ENCODE measurements around the gene KIF9.

Gene KIF9

GRCh38 chr3:47283591-47284364, 1.2 kb upstream of the KIF9 start:
- Histone ChIP-seq H3K4me1 (ENCODE audit: low read length) (peaks cover 26% of the 10 kb centered on the region), H3K27ac (ENCODE audit: low read length) (peak overlapping the region; percentile 87), H2AFZ (ENCODE audit: low read depth, low read length) (peak overlapping the region; percentile 89; the same call in 1 of the 2 replicates), H4K20me1 (ENCODE audit: insufficient read depth, low read length) (no peaks in the 10 kb centered on the region; the same call in 1 of the 2 replicates), H3K79me2 (ENCODE audit: low read length) (peaks cover 58% of the 10 kb centered on the region), H3K27me3 (ENCODE audit: low read depth, low read length) (no peaks in the 10 kb centered on the region), H3K4me2 (ENCODE audit: low read length) (peak overlapping the region; percentile 80), H3K36me3 (replicated peaks; ENCODE audit: low read depth, low read length) (no peaks in the 10 kb centered on the region), H3K9ac (ENCODE audit: low read length) (peak overlapping the region; percentile 87), H3K9me3 (ENCODE audit: insufficient read depth, low read length) (no peaks in the 10 kb centered on the region), H3K4me3 (ENCODE audit: low read length) (peak overlapping the region; percentile 89)
- TF ChIP-seq EZH2phosphoT487 (IDR thresholded peaks at IDR 0.05; ENCODE audit: low read depth): no peak

GRCh38 chr3:47283193-47283537, 566 bp upstream of the KIF9 start:
- peak overlapping the region; percentile 80 for H3K4me2 ChIP-seq (ENCODE audit: low read length)
- no peaks in the 10 kb centered on the region for H3K36me3 ChIP-seq (replicated peaks; ENCODE audit: low read depth, low read length)
- peaks cover 55% of the 10 kb centered on the region for H3K79me2 ChIP-seq (ENCODE audit: low read length)
- H2AFZ ChIP-seq (ENCODE audit: low read depth, low read length): peak overlapping the region; percentile 89
- H4K20me1 ChIP-seq (ENCODE audit: insufficient read depth, low read length): no peaks in the 10 kb centered on the region; the same call in 1 of the 2 replicates
- H3K9ac ChIP-seq (ENCODE audit: low read length): peak overlapping the region; percentile 87
- peak overlapping the region; percentile 87 for H3K27ac ChIP-seq (ENCODE audit: low read length)
- H3K27me3 ChIP-seq (ENCODE audit: low read depth, low read length): no peaks in the 10 kb centered on the region
- H3K4me3 ChIP-seq (ENCODE audit: low read length): peak overlapping the region; percentile 89
- no peak for TF ChIP-seq EZH2phosphoT487 (IDR thresholded peaks at IDR 0.05; ENCODE audit: low read depth)
- no peak for TF ChIP-seq CTCF (IDR thresholded peaks at IDR 0.05; ENCODE audit: low read depth, low read length)
- H3K4me1 ChIP-seq (ENCODE audit: low read length): peaks cover 26% of the 10 kb centered on the region
- H3K9me3 ChIP-seq (ENCODE audit: insufficient read depth, low read length): no peaks in the 10 kb centered on the region

GRCh38 chr3:47280519-47280918, 2.1 kb downstream of the KIF9 start:
- TF ChIP-seq EZH2phosphoT487 (IDR thresholded peaks at IDR 0.05; ENCODE audit: low read depth) (no peak), CTCF (IDR thresholded peaks at IDR 0.05; ENCODE audit: low read depth, low read length) (no peak)
- no peaks in the 10 kb centered on the region for H3K9me3 ChIP-seq (ENCODE audit: insufficient read depth, low read length)

GRCh38 chr3:47276558-47276957, 6.0 kb downstream of the KIF9 start:
- Histone ChIP-seq H3K4me2 (ENCODE audit: low read length) (no peak overlapping the region), H2AFZ (ENCODE audit: low read depth, low read length) (no peak overlapping the region), H3K27me3 (ENCODE audit: low read depth, low read length) (no peaks in the 10 kb centered on the region), H3K4me1 (ENCODE audit: low read length) (peaks cover 9% of the 10 kb centered on the region; the same call in 1 of the 2 replicates), H3K4me3 (ENCODE audit: low read length) (no peak overlapping the region), H3K9ac (ENCODE audit: low read length) (no peak overlapping the region), H3K36me3 (replicated peaks; ENCODE audit: low read depth, low read length) (no peaks in the 10 kb centered on the region), H3K27ac (ENCODE audit: low read length) (no peak overlapping the region), H4K20me1 (ENCODE audit: insufficient read depth, low read length) (no peaks in the 10 kb centered on the region; the same call in 1 of the 2 replicates), H3K9me3 (ENCODE audit: insufficient read depth, low read length) (no peaks in the 10 kb centered on the region), H3K79me2 (ENCODE audit: low read length) (0 out of 2 replicates have a peak, but pooled peaks cover under 1% of the 10 kb centered on the region)
- TF ChIP-seq EZH2phosphoT487 (IDR thresholded peaks at IDR 0.05; ENCODE audit: low read depth) (no peak), CTCF (IDR thresholded peaks at IDR 0.05; ENCODE audit: low read depth, low read length) (no peak)

More at GRCh38 chr3:47280519-47280918, 2.1 kb downstream of the KIF9 start:
- Histone ChIP-seq H3K9ac (ENCODE audit: low read length) (no peak overlapping the region), H4K20me1 (ENCODE audit: insufficient read depth, low read length) (no peaks in the 10 kb centered on the region; the same call in 1 of the 2 replicates), H3K4me1 (ENCODE audit: low read length) (peaks cover 26% of the 10 kb centered on the region), H3K27me3 (ENCODE audit: low read depth, low read length) (no peaks in the 10 kb centered on the region), H3K4me2 (ENCODE audit: low read length) (no peak overlapping the region), H3K79me2 (ENCODE audit: low read length) (peaks cover 33% of the 10 kb centered on the region), H3K36me3 (replicated peaks; ENCODE audit: low read depth, low read length) (no peaks in the 10 kb centered on the region), H3K4me3 (ENCODE audit: low read length) (no peak overlapping the region), H3K27ac (ENCODE audit: low read length) (no peak overlapping the region), H2AFZ (ENCODE audit: low read depth, low read length) (no peak overlapping the region)

Data from OCI-LY3 (cell line).